ENCODE measurements around the gene DNAJB8.

DNAJB8 gene

DNA sequence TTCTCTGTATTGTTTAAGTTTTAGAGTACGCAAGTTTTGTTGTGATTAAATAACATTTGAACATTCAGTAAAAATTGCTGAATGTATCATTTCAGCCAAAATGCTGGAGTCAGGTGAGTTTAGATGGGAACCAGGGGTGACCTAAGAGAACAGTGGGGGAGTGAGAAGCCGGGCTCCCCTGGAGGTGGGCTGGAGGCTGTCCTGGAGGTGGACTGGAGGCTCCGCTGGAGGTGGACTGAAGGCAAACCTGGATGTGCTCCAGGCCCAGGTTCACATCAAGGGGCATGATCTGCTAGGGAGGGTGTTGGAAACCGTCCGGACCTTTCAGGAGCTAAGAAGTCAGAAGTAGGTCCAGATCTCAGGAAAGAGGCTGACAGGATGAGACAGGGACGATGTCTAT is 23.7 kb downstream of the DNAJB8 start:
- no peak for DNase-seq

DNA sequence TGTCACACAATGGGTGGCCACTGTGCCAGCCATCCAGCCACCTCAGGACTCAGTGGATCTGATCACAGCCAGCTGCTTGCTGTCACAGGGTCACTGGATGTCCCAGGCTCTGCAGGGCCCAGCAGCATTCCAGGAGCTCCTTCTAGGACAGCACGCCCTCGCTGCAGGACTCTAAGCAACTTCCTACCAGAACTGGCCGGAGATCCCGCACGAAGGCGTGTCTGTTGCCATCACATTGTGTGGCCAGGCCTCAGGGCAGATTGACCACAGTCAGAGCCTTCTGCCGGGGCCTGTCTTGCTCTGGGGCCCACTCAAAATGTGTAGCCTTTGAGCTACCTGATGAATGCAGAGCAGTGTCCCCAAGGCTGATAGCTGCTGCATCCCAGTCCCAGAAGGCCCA is 24.6 kb downstream of the DNAJB8 start:
- no peak for DNase-seq

DNA sequence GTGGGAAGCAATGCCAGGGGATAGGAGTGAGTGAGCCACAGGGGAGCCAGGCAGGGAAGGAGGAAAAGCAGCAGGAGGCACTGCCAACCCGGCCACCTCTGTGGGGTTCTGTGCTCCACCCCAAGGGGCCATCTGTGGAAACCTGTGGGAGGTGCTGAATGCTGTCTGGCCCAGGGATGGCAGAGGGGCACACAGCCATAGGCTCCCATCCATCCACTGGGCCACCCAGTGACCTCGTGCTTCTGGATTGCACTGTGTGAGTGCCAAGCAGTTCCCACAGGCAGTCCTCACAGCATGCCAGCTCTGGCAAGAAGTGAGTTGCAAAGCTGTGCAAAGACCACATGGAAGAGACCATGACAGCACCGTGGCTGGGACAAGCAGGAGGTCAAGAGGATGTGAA is 27.5 kb downstream of the DNAJB8 start:
- DNase-seq, result no peak

- DNase-seq, result no peak
These were observed 28.1 kb downstream of the DNAJB8 start for GRCh38 chr3:128438488-128439072.

- no peak for DNase-seq
These were observed 30.5 kb downstream of the DNAJB8 start for GRCh38 chr3:128436214-128436613.

- DNase-seq, result no peak
These were observed 31.1 kb downstream of the DNAJB8 start for GRCh38 chr3:128435561-128435960.

DNA sequence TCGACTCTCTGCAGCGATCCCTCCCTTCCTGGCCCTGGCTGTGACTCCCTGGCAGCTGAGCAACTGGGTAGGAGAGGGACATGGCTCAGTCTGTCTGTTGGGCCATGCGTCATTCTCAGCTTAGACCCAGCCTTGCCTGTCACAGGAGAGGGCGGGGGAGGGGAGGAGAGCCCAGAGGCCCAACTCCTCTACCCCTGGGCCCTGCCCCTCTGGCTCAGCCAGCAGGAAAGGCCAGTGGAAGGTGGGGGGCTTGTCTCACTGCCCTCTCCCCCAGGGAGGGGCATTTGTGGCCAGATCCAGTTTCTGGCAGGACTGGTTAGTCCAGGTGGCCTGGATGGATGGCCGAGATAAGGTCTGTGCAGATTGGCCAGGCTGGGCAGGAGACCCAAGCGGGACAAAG is 31.6 kb downstream of the DNAJB8 start:
- DNase-seq, result no peak

- DNase-seq, result no peak
These were observed 32.2 kb downstream of the DNAJB8 start for GRCh38 chr3:128434524-128434923.

DNA sequence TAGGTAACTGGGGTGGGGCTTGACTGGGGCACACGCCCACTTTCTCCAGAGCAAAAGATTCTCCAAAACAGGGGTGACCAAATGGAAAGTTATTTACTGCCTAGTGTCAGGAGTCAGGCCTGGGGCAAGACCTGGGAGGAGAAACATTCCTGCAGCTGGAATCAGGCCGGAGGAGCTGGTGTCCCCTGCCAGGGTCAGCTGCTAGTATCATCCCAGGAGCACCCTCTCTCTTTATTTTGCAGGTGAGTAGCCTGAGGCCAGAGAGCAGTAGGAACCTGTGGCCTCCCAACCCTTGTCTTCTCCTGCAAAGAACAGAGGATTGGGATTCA is 32.9 kb downstream of the DNAJB8 start:
- DNase-seq, result no peak

- peak; percentile 67 for DNase-seq
These were observed 33.5 kb downstream of the DNAJB8 start for GRCh38 chr3:128432971-128433836.

DNA sequence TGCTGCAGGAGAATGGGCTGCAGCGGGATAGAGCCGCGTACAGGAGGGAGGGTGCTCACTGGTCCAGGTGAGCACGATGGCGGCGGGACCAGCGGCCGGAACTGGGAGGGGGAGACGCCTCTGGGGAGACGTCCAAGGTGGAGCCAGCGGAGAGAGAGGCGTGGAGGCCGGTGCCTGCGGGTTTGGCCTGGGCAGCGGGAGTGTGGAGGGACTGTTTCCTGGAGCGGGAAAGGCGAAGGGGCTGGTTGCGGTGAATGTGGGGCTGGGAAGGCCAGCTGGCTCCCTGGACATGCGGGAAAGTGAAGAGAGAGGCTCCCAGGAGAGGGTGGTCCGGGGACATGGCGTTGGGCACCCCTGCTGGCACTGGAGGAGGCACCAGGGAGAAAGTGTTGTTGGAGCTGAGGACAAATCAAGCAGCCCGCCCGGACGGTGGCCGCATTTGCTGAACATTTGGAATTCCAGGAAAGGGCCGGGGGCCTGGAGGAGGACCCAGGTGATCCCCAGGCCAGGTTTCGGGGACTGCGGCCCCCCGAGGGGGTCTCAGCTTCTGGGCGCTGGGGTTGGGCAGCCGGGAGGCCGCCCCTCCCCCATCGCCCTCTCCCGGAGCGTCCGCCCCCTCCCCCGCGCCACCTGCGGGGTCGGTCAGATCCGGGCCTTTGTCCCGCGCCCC is 34.3 kb downstream of the DNAJB8 start:
- DNase-seq, result peak; percentile 80

- DNase-seq, result no peak
These were observed 34.8 kb downstream of the DNAJB8 start for GRCh38 chr3:128431803-128432300.

- DNase-seq, result no peak
These were observed 36.0 kb downstream of the DNAJB8 start for GRCh38 chr3:128430731-128431130.

- no peak for DNase-seq
These were observed 36.4 kb downstream of the DNAJB8 start for GRCh38 chr3:128430301-128430700.

GRCh38 chr3:128429751-128430150 is 36.9 kb downstream of the DNAJB8 start:
- no peak for DNase-seq

DNA sequence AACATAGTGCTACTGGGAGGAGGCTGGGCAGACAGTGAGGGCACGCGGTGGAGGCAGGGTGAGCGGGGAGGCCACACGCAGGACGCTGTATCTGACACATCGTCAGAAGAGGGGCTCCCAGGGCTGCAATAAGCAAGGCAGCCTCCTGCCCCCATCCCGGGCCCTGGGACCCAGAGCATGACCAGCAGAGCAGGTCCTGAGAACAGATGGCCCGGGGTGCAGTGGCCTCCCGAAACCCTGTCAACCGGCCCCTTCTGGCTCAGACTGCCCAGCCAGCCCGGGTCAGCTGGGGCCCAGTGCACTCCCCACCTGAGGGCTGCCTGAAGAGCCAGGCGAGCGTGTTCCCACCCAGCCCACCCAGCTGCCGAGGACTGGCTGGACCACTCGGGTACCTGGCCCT is 37.4 kb downstream of the DNAJB8 start:
- DNase-seq, result no peak

GRCh38 chr3:128427872-128428822 is 38.5 kb downstream of the DNAJB8 start:
- DNase-seq, result no peak

DNA sequence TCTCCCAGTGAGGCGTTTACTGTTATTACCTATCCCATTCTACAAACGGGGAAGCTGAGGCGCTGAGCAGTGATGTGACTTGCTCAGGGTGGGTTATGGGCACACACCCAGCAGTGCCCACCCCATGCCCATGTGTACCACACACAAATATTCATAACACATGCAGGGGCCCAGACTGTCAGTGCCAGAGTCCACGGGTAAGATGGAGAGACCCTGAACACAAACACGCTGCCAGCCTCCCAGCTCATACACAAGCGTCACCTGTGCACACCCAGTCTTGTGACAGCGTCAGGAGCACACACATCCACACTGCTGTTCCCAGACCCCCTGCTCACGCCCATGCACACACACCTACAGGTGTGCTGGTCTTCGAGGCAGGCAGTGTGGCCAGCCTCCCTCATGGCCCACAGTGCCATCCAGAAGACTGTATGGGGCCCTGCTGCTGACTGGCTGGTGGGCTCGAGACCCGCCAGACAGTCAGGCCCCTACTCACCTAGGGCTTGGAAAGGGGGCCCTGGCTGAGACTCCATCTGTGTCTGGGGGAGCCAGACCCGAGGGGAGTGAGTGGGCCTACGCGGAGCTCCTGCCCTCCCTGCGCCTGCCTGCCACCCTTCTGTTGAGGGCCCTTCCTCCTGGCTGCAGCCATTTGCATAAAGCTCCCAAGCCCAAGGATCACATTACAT is 39.4 kb downstream of the DNAJB8 start:
- no peak for DNase-seq

GRCh38 chr3:128426128-128426921 is 40.4 kb downstream of the DNAJB8 start:
- DNase-seq, result peak; percentile 81

DNA sequence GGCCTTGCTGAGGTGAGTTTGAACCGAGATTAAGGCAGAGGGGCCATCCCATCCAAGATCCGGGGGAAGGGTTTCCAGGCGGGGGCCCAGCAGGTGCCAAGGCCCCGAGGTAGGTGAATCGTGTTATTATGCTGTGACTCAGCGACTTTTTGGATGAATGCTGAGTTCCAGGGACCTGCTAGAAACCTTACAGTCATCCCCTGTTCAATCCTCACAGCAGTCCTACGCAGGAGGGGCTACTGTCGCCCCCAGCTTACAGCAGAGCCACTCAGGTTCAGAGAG is 40.9 kb downstream of the DNAJB8 start:
- DNase-seq, result no peak
